HG03432 (cell line): ENCODE results near the gene FGF21.
A peak's percentile ranks its signal among the peaks of the same experiment; 100 is the strongest.
"Not testable (repeated sequence)": the region's sequence is repeated elsewhere in the genome, so short reads cannot be mapped to it uniquely, and the experiment has no call there.

Experiments used
- ATAC-seq: cut with Tn5 transposase; IDR thresholded peaks from one replicate; pipeline ENCODE4 v1.9.1; 2021; ENCODE audit warnings: mild to moderate bottlenecking, moderate library complexity; ENCODE audit not compliant: unreplicated experiment

The FGF21 gene, protein sequence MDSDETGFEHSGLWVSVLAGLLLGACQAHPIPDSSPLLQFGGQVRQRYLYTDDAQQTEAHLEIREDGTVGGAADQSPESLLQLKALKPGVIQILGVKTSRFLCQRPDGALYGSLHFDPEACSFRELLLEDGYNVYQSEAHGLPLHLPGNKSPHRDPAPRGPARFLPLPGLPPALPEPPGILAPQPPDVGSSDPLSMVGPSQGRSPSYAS

DNA sequence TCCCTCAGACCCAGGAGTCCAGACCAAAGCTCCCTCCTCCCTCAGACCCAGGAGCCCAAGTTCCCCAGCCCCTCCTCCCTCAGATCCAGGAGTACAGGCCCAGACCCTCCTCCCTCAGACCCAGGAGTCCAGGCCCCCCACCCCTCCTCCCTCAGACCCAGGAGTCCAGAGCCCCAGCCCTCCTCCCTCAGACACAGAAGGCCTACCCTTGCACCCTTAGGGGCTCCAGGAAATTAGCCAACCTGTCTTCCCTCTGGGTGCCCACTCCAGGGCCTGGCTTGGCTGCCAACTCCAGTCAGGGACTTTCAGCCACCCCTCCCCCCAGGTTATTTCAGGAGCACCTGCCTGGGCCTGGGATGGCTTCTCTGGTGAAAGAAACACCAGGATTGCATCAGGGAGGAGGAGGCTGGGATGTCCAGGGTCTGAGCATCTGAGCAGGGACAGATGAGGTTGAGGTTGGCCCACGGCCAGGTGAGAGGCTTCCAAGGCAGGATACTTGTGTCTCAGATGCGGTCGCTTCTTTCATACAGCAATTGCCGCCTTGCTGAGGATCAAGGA, at the start of gene FGF21:
TSS of gene FGF21 (plus strand) at position 441 of the 558 bp plus-strand sequence. CDS start 713 bp downstream, outside the sequence.
- ATAC-seq: no peak

DNA sequence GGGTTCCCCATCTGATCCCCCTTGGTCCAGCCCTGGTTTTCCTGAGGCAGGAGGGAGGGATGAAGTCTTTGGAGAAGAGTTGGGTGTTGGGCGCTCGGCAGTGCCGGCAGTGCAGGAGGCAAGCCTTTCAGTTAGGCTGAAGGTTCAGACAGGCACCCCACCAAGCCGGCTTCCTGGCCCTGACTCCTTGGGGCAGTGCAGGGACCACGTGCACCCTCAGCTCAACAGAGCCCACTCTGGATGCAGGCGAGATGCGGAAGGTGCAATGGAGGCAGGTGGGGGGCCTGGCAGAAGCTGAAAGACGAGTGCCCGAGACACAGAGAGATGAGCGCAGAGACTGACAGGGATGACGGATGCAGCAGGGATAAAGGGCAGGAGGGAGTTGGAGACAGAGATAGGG, 46.9 kb upstream of the FGF21 start:
- ATAC-seq: no peak

DNA sequence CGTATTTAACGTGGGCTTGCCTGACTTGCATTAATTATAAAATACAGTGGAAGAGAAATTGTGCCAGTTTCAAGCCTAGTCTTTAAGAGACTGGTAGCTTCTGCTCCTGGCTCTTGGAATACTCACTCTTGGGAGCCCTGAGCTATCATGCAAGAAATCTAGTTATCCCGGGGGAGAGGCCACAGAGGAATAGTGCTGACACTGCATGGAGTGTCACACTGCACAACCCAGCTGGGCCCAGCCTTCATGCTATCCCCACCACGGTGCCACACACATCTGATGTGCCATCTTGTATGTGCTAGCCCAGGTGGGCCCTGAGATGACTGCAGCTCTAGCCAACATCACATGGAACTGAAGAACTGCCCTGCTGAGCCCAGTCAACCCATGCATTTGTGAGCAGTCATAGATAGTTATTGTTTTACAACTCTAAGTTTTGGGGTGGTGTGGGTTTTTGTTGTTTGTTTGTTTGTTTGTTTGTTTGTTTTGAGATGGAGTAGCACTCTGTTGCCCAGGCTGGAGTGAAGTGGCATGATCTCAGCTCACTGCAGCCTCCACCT, 44.1 kb upstream of the FGF21 start:
- ATAC-seq: no peak

DNA sequence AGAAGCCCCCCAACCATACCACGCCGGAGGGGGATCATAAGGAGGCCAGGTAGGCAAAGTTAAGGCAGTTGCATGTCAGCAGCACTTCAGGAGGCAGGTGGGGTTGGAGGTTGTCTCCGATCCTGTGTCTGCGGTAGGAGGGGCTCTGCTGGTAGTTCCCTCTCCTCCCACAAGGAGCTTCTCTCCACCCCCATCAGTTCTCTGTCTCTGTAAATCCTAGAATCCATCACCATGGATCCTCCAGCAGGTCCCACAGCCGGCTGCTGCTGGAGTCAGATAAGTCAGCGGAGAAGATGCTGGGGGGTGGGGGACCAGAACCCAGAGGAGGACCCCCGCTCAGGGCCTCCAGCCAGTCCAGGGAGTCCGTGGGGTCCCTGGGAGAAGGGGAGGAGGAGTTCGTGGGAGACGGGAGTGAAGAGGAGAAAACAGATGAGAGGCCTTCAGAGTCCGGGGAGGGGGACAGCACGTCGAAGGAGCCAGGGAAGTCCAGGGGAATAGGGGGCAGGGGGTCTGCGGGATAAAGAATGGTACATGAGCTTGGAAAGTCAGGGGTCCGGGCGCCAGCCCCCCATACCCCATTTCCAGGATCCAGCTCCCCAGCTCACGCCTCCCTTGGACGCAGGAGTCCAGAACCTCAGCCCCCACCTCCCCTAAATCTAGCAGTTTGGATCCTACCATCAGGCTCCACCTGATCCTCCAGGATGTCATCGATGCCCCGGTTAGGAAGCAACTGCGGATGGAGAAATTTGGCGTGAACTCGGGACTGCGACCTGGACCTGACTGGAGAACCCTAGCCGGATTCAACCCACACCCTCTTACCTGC, 42.1 kb upstream of the FGF21 start:
- no peak for ATAC-seq

DNA sequence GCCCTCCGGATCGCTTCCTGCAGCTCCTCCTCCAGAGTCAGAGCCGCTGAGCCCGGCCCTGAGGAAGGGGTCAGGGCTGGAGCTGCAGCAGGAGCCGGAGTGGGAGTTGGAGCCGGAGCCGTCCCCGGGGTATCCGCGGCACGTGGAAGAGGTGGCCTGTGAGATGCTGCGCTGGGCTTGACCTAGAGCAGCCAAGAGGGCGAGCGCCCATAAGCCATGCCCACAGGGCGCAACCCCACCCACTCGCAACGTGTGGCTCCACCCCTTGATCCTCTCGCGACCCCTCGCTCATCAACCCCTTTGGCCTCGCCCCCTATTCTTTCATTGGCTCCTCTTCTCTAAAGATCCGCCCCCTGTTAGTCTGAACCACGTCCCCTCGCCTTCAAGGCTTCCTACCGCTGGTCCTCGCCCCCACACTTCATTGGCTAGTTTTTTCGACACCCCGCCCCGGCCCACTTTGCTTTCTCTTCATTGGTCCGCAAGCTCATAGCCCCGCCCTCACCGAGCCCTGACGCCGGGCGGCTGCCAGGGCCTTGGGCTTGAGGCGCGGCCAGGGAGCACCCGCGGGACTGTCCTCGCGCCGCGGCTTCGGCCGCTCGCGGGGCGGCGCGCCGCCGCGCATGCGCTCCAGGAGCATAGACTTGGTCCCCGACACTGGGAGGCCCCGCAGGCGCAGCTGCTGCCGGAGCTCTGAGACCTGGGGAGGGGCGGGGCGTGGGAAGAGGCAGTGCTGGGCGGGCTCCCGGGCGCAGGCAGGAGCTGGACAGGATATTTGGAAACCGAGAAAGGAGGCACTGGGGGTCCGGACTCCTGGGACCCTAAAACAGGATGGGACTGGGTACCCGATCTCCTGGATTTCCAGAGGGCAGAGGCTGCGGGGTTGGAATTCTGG, 41.2 kb upstream of the FGF21 start:
- peak; percentile 87 for ATAC-seq

DNA sequence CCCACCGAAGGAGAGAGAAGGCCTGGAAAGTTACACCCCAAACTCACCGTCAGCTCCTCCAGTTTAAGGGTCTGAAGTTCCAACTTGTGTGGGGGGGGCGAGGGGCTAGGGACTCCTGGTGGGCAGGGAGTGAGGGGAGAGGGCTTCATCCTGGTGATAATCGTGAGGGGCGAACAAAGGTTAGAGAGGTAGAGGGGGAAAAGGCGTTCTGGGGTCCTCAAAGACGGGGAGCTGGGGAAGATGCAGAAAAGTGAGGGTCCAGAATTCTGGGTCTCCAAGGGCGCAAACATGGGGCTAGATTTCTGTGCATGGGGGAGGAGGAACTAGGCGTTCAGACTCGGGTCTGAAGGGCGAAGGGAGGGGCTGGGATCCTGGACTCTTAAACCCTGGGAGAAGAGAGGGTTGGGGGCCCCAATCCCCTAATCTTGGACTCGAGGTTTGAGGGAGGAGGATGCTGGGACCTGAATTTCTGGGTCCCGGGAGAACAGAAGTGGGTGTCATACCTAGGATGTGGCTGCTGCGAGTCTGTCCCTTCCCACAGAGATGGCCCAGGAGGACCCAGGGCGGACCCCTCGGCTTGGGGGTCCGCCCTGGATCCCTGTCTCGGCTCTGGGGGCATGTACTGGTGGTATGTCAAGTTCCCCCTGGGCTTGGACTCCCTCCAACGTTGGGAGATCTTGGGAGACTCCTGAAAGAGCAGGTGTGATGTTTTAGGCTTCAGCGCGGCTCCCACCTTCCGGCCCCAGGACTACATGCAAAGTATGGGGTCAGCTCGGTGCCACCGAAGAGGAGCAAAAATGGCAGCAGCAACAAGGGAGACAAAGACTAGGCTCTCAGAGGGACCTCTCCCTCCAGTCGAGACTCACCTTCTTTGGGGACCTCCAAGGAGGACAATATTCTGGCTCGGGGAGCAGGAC, 40.3 kb upstream of the FGF21 start:
- no peak for ATAC-seq

DNA sequence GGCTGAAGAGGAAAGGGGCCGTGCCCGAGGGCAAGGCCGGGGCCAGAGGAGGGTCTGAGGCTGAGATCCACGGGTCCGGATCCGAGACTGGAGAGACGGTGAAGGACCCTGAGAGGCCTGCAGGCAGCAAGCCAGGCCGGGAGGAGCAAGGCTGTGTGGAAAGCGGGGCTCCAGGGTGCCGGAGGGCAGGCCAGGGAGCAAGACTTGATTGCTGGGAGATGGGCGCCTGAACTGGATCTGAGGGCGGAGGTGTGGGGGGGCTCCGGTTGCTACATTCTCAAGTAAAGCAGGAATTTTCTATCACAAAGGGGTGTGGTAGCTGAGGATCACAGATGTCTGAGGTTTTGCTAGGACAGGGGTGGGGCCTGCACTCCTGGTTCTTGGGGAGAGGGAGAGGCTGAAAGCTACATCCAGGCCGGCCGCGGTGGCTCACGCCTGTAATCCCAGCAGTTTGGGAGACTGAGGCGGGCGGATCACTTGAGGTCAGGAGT, 39.6 kb upstream of the FGF21 start:
- ATAC-seq: no peak

DNA sequence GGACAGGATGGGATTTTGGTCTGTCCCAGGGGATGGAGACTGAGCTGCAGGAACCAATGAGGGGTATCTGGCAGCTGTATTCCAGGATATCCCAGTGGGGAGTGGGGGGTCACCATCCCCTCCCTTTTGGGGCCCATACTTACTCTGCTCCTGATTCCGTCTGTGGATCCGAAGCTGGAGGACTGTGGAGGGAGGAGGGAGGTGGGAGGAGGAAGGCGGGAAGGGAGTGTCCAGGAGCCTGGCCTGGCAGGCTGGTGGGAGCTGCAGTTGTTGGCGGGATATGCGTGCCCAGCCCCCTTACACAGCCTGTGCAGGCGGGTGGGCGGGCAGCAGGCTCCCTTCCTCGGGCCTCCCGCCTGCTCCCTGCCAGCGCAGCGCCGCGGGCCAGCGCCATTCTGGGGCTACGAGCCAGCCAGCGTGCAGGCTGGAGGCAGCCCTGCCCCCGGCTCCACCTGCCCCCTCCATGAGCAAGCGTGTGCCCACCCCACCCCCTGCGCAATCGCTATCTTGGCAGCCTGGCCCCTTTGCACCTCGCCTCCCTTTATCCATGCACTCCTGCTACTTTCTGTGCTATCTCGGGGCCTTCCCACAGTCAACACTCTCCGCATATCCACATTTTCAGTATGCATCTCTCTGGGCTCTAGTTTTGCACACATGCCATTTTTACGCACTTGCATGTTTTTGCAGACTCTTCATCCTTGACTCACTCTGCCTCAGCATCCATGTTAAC, 38.6 kb upstream of the FGF21 start:
- no peak for ATAC-seq

DNA sequence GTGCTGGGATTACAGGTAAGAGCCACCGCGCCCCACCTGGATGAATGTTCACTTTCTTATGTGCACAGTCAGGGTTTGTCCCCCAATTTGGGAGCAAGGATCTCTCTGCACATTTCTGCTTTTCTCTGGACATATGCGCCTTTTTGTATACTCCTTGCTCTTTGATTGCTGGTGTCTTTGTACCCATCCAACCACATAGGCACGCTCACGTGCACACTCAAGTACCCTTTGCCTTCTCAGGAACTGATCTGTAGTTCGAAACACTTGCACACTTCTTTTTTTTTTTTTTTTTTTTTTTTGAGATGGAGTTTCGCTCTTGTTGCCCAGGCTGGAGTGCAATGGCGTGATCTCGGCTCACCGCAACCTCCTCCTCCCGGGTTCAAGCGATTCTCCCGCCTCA, 37.2 kb upstream of the FGF21 start:
- ATAC-seq: not testable (repeated sequence)

DNA sequence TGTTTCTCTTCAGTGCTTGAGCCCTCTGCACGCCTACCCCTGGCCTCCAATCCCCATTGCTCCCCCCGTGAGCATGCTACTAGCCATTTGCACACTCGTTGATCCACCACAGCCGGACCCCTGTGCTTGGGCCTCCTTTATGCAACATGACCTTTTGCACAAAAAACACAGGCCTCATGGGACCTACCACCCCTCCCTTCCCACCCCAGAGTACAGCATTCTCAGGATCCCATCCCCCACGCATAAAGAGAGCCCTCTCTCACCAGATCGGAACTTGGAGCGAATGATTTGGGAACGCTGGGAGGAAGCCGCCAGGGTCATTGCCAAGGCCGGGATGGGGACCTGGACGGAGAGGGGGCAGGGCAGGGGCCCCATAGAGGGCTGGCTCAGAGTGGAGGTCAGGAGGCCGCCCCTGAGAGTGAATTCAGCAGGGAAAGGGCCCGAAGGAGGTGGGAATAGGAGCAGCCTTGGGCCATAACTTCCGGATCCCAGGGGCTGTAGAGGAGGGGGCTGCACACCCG, 36.6 kb upstream of the FGF21 start:
- no peak for ATAC-seq

DNA sequence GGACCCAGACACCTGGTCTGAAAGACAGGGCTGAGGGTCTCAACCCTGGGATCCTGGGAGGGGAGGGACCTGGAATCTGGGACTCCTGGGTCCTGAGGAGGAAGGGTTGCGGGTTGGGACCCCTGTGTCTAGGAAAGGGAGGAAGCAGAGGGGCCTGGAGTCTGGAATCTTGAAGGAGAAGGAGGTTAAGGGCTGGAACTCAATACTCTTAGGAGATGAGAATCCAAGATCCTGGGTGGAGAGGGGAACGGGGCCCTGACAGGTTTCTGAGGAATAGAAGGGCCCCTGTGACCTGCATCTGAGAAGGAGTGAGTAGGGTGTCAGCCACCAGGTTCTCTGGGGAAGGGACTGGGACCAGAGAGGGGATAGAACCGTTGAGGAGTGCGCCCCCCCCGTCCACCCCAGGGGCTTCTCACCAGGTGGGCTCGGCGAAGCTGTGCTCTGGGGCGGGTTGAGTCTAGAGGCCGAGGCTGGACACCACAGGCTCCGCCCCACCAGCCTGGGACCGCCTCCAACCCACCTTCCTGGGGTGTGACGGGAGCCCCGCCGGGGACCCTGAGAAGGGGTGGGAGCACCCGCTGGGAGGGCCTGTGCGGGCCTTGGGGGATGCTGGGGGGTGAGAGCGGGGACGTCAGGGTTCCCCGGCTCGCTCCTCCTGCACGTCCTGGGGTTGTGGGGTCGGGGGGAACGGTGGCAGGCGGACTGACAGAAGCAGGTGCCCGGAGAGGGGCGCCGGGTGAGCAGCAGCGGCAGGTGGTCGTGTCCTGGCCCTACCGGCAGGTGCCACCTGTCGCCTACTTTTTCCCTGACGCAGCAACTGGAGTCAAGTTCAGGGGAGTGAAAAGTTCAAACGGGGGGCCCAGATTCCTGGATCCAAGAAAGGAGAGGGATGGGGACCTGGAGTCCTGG, 35.8 kb upstream of the FGF21 start, which contains the start of gene MAMSTR:
TSS of gene MAMSTR (minus strand) at position 463 of the 909 bp plus-strand sequence. CDS start 694 bp downstream, outside the sequence.
- no peak for ATAC-seq

DNA sequence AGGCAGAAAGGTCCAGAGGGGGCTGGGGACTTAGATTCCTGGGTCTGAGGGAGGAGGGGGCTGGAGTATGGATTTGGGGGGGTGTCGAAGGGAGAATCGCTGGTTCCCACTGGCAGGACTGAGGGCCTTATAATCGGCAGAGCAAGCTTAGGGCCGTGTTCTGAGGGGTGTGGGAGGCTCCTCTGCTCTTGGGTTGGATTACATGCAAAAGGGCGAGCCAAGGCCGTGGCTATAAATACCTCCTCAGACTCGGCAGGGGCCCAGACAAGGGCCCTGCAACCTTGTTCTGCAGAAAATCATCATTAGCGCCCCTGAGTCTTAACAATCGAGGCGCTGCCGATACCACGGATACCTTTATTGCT, 35.1 kb upstream of the FGF21 start:
- ATAC-seq: no peak

DNA sequence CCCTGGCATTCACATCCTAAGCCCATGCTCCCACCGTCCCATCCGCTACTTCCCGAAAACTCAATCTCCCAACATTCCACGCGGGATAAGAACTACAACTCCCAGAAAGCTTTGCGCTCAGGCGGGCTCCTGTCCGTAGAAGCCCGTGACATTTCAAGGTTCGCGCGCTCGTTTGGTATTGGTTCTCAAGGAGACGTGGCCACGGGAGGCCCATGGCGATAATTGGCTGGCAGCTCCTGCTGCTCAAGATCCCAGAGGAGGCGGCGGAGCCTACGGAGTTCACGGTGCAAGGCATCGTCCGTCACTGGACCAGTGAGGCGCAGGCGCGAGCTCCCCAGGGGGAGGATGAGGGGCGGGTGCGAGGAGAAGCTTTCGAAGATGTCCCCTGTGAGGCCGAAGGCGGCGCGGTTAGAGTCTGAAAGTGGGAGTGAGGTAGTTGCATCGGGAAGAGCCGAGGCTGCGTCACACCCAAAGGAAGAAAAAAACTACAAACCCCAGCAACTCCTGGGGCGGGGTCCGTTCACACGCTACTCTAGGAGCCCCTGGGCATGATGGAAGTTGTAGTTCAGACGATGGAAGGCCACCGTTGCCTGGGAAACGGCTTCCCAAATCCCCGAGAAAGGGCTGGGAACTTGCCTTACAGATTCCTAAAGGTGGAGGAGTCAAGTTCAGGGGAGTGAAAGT, 34.6 kb upstream of the FGF21 start:
- peak; percentile 82 for ATAC-seq

DNA sequence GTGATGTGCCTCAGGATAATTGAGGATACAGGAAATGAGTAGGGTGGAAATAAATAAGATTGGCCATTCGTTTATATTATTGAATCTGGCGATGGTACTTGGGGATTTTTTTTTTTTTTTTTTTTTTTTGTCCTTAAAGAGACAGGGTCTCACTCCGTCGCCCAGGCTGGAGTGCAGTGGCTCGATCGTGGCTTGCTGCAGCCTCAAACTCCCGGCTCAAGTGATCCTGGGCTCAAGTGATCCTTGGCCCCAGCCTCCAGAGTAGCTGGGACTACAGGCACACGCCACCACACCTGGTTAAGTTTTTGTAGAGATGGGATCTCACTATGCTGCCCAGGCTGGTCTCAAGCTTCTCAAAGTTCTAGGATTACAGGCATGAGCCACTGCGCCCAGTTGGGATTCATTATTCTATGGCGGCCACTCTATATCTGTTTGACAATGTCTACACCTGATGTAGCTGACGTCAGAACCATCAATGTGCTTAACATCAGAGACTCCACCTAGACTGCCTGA, 33.1 kb upstream of the FGF21 start:
- ATAC-seq: no peak

DNA sequence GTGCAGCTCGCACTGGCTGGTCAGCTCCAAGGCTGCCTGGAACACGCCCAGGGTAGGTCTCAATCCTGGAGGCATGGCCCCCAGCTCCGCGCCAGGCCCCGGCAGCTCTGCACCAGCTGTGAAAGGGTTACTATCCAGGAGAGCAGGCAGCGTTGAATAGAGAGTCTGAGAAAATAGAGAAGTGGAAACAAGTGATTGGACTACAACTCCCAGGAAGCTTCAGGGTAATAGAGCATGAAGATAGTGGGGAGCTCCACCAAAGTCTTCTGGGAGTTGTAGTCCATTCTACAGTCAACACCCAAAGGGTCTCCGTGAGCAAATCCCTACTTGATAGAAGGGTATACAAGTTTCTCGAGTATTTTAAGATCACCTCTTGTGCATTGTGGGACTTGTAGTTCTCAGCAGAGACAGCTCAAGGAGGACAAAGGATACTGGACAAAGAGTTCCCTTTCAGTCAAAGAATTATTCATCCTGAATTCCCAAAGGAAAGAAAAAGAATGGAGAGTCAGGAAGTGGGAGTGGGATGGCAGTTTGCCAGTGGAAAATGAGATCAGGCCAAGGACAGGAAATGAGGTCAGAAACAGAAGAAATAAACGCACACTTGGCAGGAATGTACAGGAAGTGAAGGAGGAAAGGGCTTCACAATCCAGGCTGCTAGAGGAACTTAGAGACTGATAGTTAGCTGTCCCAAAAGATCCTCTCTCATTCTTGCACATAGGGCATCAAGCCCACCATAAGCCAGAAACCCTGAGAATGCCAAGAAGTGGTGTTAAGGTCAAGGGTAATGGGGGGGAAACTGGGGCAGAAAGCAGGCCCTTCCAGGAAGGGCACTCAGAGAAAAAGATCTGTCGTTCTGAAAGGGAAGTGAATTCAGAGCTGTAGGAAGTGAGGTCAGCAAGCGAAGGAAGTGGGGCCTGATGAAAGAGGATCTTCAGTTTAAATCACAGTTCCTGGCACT, 30.2 kb upstream of the FGF21 start:
- no peak for ATAC-seq

DNA sequence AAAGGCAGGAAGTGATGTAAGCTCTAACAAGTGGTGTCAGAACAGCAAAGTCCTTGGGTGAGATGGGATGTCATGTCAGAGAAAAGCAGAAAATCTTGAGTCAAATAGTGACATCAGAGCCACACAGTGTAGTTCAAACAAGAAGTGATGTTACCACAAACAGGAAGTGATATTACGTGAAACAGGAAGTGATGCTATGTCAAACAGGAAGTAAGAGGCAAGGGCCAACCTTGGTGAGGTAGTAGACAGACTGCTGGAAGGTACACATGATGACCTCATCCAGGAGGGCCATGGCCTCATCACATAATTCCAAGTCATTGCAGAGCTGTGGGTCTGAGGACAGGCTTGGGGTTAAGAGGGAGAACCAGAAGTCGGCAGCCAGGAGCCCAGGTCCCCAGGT, 28.8 kb upstream of the FGF21 start:
- no peak for ATAC-seq
